ENCODE data around the gene EIF3B.
"Not testable (repeated sequence)": the region's sequence is repeated elsewhere in the genome, so short reads cannot be mapped to it uniquely, and the experiment has no call there.

The EIF3B gene

DNA sequence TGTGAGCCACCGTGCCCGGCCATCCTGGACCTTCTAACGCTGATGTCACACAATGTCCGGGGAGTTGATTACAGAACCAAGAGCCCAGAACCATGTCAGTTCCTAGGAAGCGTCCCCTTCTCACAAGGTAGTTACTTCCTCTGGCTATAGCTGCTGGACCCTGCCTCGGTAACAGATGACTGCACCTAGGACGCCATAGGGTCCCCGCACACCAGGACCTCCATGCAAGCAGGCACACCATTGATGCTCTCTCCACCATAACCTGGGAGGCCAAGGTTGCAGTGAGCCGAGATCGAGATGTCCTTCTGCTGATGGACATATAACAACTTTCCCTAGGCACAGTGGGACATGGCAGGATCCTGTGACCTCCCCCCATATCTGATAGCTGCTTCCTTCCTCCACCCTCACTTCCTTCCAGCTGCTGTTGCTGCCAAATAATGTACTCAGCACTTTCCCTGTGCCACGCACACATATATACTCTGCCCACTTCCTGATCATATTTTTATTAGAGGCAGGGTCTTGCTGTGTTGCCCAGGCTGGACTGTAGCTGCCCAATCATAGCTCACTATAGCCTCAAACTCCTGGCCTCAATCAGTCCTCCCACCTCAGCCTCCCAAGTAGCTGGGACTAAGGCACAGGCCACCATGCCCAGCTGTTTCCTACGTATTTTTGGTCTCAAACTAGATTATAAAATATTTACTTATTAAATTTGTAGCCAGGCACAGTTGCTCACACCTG lies 36.9 kb upstream of the EIF3B start:
- no peak overlapping the region for H3K4me3 ChIP-seq (ENCODE audit: low read length)
- H3K36me3 ChIP-seq (ENCODE audit: control insufficient read depth, insufficient read depth, low read length): no peaks in the 10 kb centered on the region
- no peaks in the 10 kb centered on the region for H3K27me3 ChIP-seq (ENCODE audit: control insufficient read depth, insufficient read depth, low read length)
- H3K9ac ChIP-seq (ENCODE audit: low read length): no peak overlapping the region
- H3K9me3 ChIP-seq (ENCODE audit: control insufficient read depth, low read length): no peaks in the 10 kb centered on the region
- H3K4me1 ChIP-seq (ENCODE audit: control insufficient read depth, insufficient read depth, low read length): no peaks in the 10 kb centered on the region

DNA sequence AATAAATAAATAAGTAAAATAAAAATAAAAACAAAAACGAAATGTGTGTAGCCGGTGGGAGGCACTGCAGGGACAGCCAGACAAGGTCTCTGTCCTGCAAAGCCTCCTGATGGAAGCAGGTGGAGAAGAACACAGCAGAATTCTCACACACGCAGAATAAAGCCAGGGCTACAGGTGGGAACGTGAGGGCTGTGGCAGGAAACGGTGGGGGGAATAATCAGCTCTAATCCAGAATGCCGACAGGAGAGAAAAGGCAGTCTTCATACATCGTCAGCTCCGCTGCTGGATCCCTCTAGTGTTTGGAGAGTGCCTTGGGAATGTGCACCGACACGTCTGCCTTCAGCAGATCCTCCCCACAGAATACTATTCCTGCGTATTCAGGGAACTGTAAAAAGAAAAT lies 33.6 kb upstream of the EIF3B start:
- no peak overlapping the region for H3K9ac ChIP-seq (ENCODE audit: low read length)
- H3K36me3 ChIP-seq (ENCODE audit: control insufficient read depth, insufficient read depth, low read length): no peaks in the 10 kb centered on the region
- H3K9me3 ChIP-seq (ENCODE audit: control insufficient read depth, low read length): no peaks in the 10 kb centered on the region
- H3K27me3 ChIP-seq (ENCODE audit: control insufficient read depth, insufficient read depth, low read length): no peaks in the 10 kb centered on the region
- no peak overlapping the region for H3K4me3 ChIP-seq (ENCODE audit: low read length)
- no peaks in the 10 kb centered on the region for H3K4me1 ChIP-seq (ENCODE audit: control insufficient read depth, insufficient read depth, low read length)

- Histone ChIP-seq H3K9me3 (ENCODE audit: control insufficient read depth, low read length) (no peaks in the 10 kb centered on the region), H3K36me3 (ENCODE audit: control insufficient read depth, insufficient read depth, low read length) (no peaks in the 10 kb centered on the region), H3K4me3 (ENCODE audit: low read length) (no peak overlapping the region), H3K27me3 (ENCODE audit: control insufficient read depth, insufficient read depth, low read length) (no peaks in the 10 kb centered on the region), H3K4me1 (ENCODE audit: control insufficient read depth, insufficient read depth, low read length) (no peaks in the 10 kb centered on the region), H3K9ac (ENCODE audit: low read length) (no peak overlapping the region)
These were observed 29.5 kb upstream of the EIF3B start for GRCh38 chr7:2325162-2325561.

GRCh38 chr7:2326951-2327350 lies 27.7 kb upstream of the EIF3B start:
- Histone ChIP-seq H3K27me3 (ENCODE audit: control insufficient read depth, insufficient read depth, low read length) (no peaks in the 10 kb centered on the region), H3K9me3 (ENCODE audit: control insufficient read depth, low read length) (no peaks in the 10 kb centered on the region), H3K4me1 (ENCODE audit: control insufficient read depth, insufficient read depth, low read length) (no peaks in the 10 kb centered on the region), H3K4me3 (ENCODE audit: low read length) (no peak overlapping the region), H3K9ac (ENCODE audit: low read length) (no peak overlapping the region), H3K36me3 (ENCODE audit: control insufficient read depth, insufficient read depth, low read length) (no peaks in the 10 kb centered on the region)

DNA sequence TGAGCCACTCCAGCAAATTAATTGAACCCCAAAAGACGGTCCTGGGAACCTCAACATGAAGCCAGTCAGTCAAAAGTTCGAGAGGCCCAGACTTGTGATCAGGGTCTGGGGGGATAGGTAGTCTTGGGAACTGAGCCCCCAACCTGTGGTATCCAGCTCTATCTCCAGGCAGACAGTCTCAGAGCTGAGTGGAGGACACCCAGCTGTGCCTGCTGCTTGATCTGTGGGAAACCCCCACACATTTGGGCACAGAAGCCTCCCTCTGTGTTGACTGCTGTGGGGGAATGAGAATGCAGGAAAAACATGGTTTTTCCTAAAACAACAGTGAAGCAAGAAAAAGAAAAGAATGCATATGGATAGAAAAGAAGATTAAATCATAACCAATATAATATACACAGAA lies 24.1 kb upstream of the EIF3B start:
- no peaks in the 10 kb centered on the region for H3K9me3 ChIP-seq (ENCODE audit: control insufficient read depth, low read length)
- H3K9ac ChIP-seq (ENCODE audit: low read length): no peak overlapping the region
- no peaks in the 10 kb centered on the region for H3K27me3 ChIP-seq (ENCODE audit: control insufficient read depth, insufficient read depth, low read length)
- H3K4me1 ChIP-seq (ENCODE audit: control insufficient read depth, insufficient read depth, low read length): no peaks in the 10 kb centered on the region
- no peak overlapping the region for H3K4me3 ChIP-seq (ENCODE audit: low read length)
- no peaks in the 10 kb centered on the region for H3K36me3 ChIP-seq (ENCODE audit: control insufficient read depth, insufficient read depth, low read length)

DNA sequence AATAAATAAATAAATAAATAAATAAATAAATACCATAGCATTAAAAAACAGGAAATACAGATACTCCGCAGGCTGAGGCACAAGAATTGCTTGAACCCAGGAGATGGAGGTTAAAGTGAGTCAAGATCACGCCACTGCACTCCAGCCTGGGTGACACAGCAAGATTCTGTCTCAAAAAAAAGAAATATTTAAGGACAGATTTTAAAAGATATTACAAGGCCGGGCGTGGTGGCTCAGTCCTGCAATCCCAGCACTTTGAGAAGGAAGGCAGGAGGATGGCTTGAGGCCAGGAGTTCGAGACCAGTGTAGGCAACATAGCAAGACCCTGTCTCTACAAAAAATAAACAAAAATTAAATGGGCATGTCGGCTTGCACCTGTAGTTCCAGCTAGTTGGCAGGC lies 22.9 kb upstream of the EIF3B start:
- Histone ChIP-seq H3K4me3 (ENCODE audit: low read length) (no peak overlapping the region), H3K27me3 (ENCODE audit: control insufficient read depth, insufficient read depth, low read length) (no peaks in the 10 kb centered on the region), H3K9ac (ENCODE audit: low read length) (no peak overlapping the region), H3K9me3 (ENCODE audit: control insufficient read depth, low read length) (no peaks in the 10 kb centered on the region), H3K4me1 (ENCODE audit: control insufficient read depth, insufficient read depth, low read length) (no peaks in the 10 kb centered on the region), H3K36me3 (ENCODE audit: control insufficient read depth, insufficient read depth, low read length) (no peaks in the 10 kb centered on the region)

- H3K4me3 ChIP-seq (ENCODE audit: low read length); H3K36me3 ChIP-seq (ENCODE audit: control insufficient read depth, insufficient read depth, low read length); H3K4me1 ChIP-seq (ENCODE audit: control insufficient read depth, insufficient read depth, low read length); H3K27me3 ChIP-seq (ENCODE audit: control insufficient read depth, insufficient read depth, low read length); H3K9me3 ChIP-seq (ENCODE audit: control insufficient read depth, low read length); H3K9ac ChIP-seq (ENCODE audit: low read length): not testable (repeated sequence)
These were observed 21.9 kb upstream of the EIF3B start for GRCh38 chr7:2332606-2333231.

DNA sequence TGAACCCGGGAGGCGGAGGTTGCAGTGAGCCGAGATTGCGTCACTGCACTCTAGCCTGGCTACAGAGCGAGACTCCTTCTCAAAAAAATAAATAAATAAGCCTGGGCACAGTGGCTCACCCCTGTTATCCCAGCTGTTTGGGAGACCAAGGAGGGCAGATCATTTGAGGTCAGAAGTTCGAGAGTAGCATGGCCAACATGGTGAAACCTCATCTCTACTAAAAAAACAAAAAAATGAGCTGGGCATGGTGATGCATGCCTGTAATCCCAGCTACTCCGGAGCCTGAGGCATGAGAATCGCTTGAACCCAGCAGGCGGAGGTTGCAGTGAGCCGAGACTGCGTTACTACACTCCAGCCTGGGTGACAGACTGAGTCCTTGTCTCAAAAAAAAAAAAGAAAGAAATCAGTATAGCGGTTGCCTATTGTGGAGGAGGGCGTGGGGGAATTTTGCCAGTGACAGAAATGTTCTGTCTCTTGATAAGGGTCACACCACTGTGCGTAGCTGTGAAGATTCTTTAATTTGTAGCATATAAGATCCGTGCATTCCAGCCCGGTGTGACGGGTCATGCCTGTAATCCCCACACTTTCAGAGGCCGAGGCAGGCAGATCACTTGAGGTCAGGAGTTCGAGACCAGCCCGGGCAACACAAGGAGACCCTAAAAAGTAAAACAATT lies 17.9 kb upstream of the EIF3B start:
- H3K27me3 ChIP-seq (ENCODE audit: control insufficient read depth, insufficient read depth, low read length): no peaks in the 10 kb centered on the region
- H3K36me3 ChIP-seq (ENCODE audit: control insufficient read depth, insufficient read depth, low read length): no peaks in the 10 kb centered on the region
- no peaks in the 10 kb centered on the region for H3K4me1 ChIP-seq (ENCODE audit: control insufficient read depth, insufficient read depth, low read length)
- no peaks in the 10 kb centered on the region for H3K9me3 ChIP-seq (ENCODE audit: control insufficient read depth, low read length)
- no peak overlapping the region for H3K4me3 ChIP-seq (ENCODE audit: low read length)
- H3K9ac ChIP-seq (ENCODE audit: low read length): no peak overlapping the region

DNA sequence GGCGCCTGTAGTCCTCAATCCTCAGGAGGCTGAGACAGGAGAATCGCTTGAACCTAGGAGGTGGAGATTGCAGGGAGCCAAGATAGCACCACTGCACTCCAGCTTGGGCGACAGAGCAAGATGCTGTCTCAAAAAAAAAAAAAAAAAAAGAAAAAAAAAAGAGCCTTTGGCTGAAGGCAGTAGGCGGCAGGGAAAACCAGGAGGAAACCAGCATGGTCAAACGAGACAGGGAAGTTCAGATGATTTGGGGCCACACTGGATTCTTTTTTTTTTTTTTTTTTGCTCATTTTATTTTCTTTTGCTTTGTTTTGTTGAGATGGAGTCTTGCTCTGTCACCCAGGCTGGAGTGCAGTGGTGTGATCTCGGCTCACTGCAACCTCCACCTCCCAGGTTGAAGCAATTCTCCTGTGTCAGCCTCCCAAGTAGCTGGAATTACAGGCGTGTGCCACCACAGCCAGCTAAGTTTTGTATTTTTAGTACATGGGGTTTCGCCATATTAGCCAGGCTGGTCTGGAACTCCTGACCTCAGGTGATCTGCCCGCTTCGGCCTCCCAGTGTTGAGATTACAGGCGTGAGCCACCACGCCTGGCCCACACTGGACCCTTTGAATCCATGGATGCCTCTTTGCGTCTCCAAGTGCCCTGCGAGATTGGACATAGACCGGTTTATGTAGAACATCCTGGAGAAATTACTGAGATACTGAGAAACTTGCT lies 7.1 kb upstream of the EIF3B start:
- not testable (repeated sequence) for H3K4me3 ChIP-seq (ENCODE audit: low read length); H3K4me1 ChIP-seq (ENCODE audit: control insufficient read depth, insufficient read depth, low read length); H3K36me3 ChIP-seq (ENCODE audit: control insufficient read depth, insufficient read depth, low read length); H3K9ac ChIP-seq (ENCODE audit: low read length); H3K27me3 ChIP-seq (ENCODE audit: control insufficient read depth, insufficient read depth, low read length); H3K9me3 ChIP-seq (ENCODE audit: control insufficient read depth, low read length)

DNA sequence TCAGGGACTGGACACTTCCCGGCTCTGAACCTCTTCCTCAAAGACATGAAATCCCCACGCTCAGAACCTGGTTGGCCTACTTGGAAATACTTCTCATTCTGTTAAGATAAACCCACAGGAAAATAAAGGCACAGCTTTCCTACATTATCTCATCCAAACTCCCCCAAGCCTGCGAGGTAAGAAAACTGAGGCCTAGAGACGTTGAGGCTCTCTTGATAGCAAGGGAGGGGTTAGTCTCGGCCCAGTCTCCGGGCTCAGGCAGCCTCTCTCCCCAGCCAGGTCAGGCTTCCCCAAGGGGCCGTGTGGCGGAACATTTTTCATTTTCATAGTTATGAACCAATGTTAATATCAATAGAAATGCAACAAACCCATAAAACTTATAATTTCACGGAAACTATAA lies 4.6 kb upstream of the EIF3B start:
- H3K27me3 ChIP-seq (ENCODE audit: control insufficient read depth, insufficient read depth, low read length): no peaks in the 10 kb centered on the region
- H3K4me3 ChIP-seq (ENCODE audit: low read length): no peak overlapping the region
- H3K9ac ChIP-seq (ENCODE audit: low read length): no peak overlapping the region
- H3K4me1 ChIP-seq (ENCODE audit: control insufficient read depth, insufficient read depth, low read length): peaks cover 4% of the 10 kb centered on the region
- no peaks in the 10 kb centered on the region for H3K36me3 ChIP-seq (ENCODE audit: control insufficient read depth, insufficient read depth, low read length)
- H3K9me3 ChIP-seq (ENCODE audit: control insufficient read depth, low read length): no peaks in the 10 kb centered on the region

- Histone ChIP-seq H3K27me3 (ENCODE audit: control insufficient read depth, insufficient read depth, low read length) (no peaks in the 10 kb centered on the region), H3K4me3 (ENCODE audit: low read length) (no peak overlapping the region), H3K4me1 (ENCODE audit: control insufficient read depth, insufficient read depth, low read length) (peaks cover 4% of the 10 kb centered on the region), H3K9ac (ENCODE audit: low read length) (no peak overlapping the region), H3K9me3 (ENCODE audit: control insufficient read depth, low read length) (no peaks in the 10 kb centered on the region), H3K36me3 (ENCODE audit: control insufficient read depth, insufficient read depth, low read length) (no peaks in the 10 kb centered on the region)
These were observed 3.8 kb upstream of the EIF3B start for GRCh38 chr7:2350861-2351260.

Data from mucosa of stomach (tissue), 1 donor.